Measurements from ENCODE around the gene UXS1. TPM values are rescaled to one million over a fixed set of nuclear protein-coding genes. Genes with fewer than 3 reads are reported as not detected.

Gene UXS1
- total and polyA plus RNA-seq, 9 of the 15 experiments (the other 6 are each of a cell fraction or from before 2014, with no cell fraction given) = 5.8 to 25.8 (median 15.0) TPM

- TF ChIP-seq TRIM25 (IDR thresholded peaks at IDR 0.05; ENCODE audit: borderline replicate concordance) (no peak), XRCC5 (IDR thresholded peaks at IDR 0.05; ENCODE audit: low read depth, low read length) (no peak), ID3 (CRISPR knock-in tag; IDR thresholded peaks at IDR 0.05) (no peak), ID3 (tag; IDR thresholded peaks at IDR 0.05) (no peak), ADNP (tag; IDR thresholded peaks at IDR 0.05) (no peak), RBM22 (IDR thresholded peaks at IDR 0.05; ENCODE audit: low read depth, low read length, poor library complexity, severe bottlenecking) (no peak), MED1 (CRISPR knock-in tag; IDR thresholded peaks at IDR 0.05; ENCODE audit: borderline replicate concordance) (no peak), XRCC4 (IDR thresholded peaks at IDR 0.05; ENCODE audit: extremely low read depth, insufficient read depth, insufficient read length) (no peak), ARID3B (CRISPR knock-in tag; IDR thresholded peaks at IDR 0.05; ENCODE audit: borderline replicate concordance) (no peak), CHD4 (IDR thresholded peaks at IDR 0.05; ENCODE audit: insufficient read depth, insufficient replicate concordance, low read depth, low read length, poor library complexity, severe bottlenecking) (no peak), YY1 (IDR thresholded peaks at IDR 0.05; ENCODE audit: borderline replicate concordance in 1 of 3, control insufficient read depth in 1 of 3, extremely low read depth in 1 of 3, insufficient read depth in 3 of 3, insufficient read length in 1 of 3, insufficient replicate concordance in 2 of 3, low read depth in 1 of 3, low read length in 2 of 3) (no peak), FOXP1 (CRISPR knock-in tag; IDR thresholded peaks at IDR 0.05) (no peak), ZBTB2 (IDR thresholded peaks at IDR 0.05) (no peak)
- TF ChIP-seq, protein P1, sequence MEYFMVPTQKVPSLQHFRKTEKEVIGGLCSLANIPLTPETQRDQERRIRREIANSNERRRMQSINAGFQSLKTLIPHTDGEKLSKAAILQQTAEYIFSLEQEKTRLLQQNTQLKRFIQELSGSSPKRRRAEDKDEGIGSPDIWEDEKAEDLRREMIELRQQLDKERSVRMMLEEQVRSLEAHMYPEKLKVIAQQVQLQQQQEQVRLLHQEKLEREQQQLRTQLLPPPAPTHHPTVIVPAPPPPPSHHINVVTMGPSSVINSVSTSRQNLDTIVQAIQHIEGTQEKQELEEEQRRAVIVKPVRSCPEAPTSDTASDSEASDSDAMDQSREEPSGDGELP (CRISPR knock-in tag; IDR thresholded peaks at IDR 0.05; ENCODE audit: borderline replicate concordance) = no peak
Measured at GRCh38 chr2:106189764-106190468, 4.2 kb downstream of the UXS1 start (continued).

Data from K562 (cell line).